ENCODE data around the gene CAMTA1. TPM values are rescaled to one million over a fixed set of nuclear protein-coding genes. Genes with fewer than 3 reads are reported as not detected.

The CAMTA1 gene
- polyA plus RNA-seq, 1 experiment = 23.1 TPM

- no peak for DNase-seq (ENCODE audit: low read depth)
- ChIA-PET POLR2A (no interaction called here), CTCF (no interaction called here)
- no peak for TF ChIP-seq CTCF (IDR thresholded peaks at IDR 0.05; ENCODE audit: insufficient read depth, low read depth, low read length)
- no peaks in the 10 kb centered on the region for H3K36me3 ChIP-seq (ENCODE audit: control insufficient read depth, insufficient read depth, low read length)
- no peak overlapping the region for H3K4me3 ChIP-seq (ENCODE audit: low read depth, low read length)
- H3K27me3 ChIP-seq (ENCODE audit: control insufficient read depth, insufficient read depth, low read length) = peaks cover 4% of the 10 kb centered on the region; the same call in 1 of the 2 replicates
Measured at GRCh38 chr1:7022058-7022457, 236.8 kb downstream of the CAMTA1 start.

- Histone ChIP-seq H3K4me3 (ENCODE audit: low read depth, low read length) (no peak overlapping the region), H3K27me3 (ENCODE audit: control insufficient read depth, insufficient read depth, low read length) (no peaks in the 10 kb centered on the region; the same call in 1 of the 2 replicates), H3K36me3 (ENCODE audit: control insufficient read depth, insufficient read depth, low read length) (no peaks in the 10 kb centered on the region)
- TF ChIP-seq CTCF (IDR thresholded peaks at IDR 0.05; ENCODE audit: insufficient read depth, low read depth, low read length) = no peak
- POLR2A ChIA-PET = no interaction called here
- DNase-seq (ENCODE audit: low read depth) = no peak
- CTCF ChIA-PET = interaction anchor here (4.8 kb wide), 1 partner anchor 17 kb away, joined by 19 read pairs; no protein-coding TSS in a partner anchor
Measured at GRCh38 chr1:7025013-7025412, 239.8 kb downstream of the CAMTA1 start.

GRCh38 chr1:7026169-7026568 lies 240.9 kb downstream of the CAMTA1 start:
- ChIA-PET POLR2A (no interaction called here), CTCF (interaction anchor here (0.6 to 4.8 kb wide), 4 partner anchors 16 to 163 kb away, joined by 3 to 19 read pairs (median 3); no protein-coding TSS in a partner anchor)
- no peak overlapping the region for H3K4me3 ChIP-seq (ENCODE audit: low read depth, low read length)

GRCh38 chr1:7032992-7033391 lies 247.7 kb downstream of the CAMTA1 start:
- DNase-seq (ENCODE audit: low read depth) = no peak
- TF ChIP-seq CTCF (IDR thresholded peaks at IDR 0.05; ENCODE audit: insufficient read depth, low read depth, low read length) = no peak
- no peaks in the 10 kb centered on the region for H3K36me3 ChIP-seq (ENCODE audit: control insufficient read depth, insufficient read depth, low read length)
- POLR2A ChIA-PET = no interaction called here
- CTCF ChIA-PET = no interaction called here
- H3K4me3 ChIP-seq (ENCODE audit: low read depth, low read length) = no peak overlapping the region
- H3K27me3 ChIP-seq (ENCODE audit: control insufficient read depth, insufficient read depth, low read length) = no peaks in the 10 kb centered on the region

More at GRCh38 chr1:7026169-7026568, 240.9 kb downstream of the CAMTA1 start:
- no peak for TF ChIP-seq CTCF (IDR thresholded peaks at IDR 0.05; ENCODE audit: insufficient read depth, low read depth, low read length)
- DNase-seq (ENCODE audit: low read depth) = no peak
- Histone ChIP-seq H3K36me3 (ENCODE audit: control insufficient read depth, insufficient read depth, low read length) (no peaks in the 10 kb centered on the region), H3K27me3 (ENCODE audit: control insufficient read depth, insufficient read depth, low read length) (no peaks in the 10 kb centered on the region)

GRCh38 chr1:7036386-7036785 lies 251.1 kb downstream of the CAMTA1 start:
- no peak for DNase-seq (ENCODE audit: low read depth)
- no peak for TF ChIP-seq CTCF (IDR thresholded peaks at IDR 0.05; ENCODE audit: insufficient read depth, low read depth, low read length)
- CTCF ChIA-PET = interaction anchor here (0.5 to 1.5 kb wide), 3 partner anchors 8 to 611 kb away, joined by 3 to 5 read pairs (median 4); no protein-coding TSS in a partner anchor

More at GRCh38 chr1:7036386-7036785, 251.1 kb downstream of the CAMTA1 start:
- Histone ChIP-seq H3K4me3 (ENCODE audit: low read depth, low read length) (no peak overlapping the region), H3K36me3 (ENCODE audit: control insufficient read depth, insufficient read depth, low read length) (no peaks in the 10 kb centered on the region), H3K27me3 (ENCODE audit: control insufficient read depth, insufficient read depth, low read length) (no peaks in the 10 kb centered on the region)
- POLR2A ChIA-PET = no interaction called here
